ENCODE measurements around the gene G6PC2.
"Not testable (repeated sequence)": the region's sequence is repeated elsewhere in the genome, so short reads cannot be mapped to it uniquely, and the experiment has no call there.

The G6PC2 gene

DNA sequence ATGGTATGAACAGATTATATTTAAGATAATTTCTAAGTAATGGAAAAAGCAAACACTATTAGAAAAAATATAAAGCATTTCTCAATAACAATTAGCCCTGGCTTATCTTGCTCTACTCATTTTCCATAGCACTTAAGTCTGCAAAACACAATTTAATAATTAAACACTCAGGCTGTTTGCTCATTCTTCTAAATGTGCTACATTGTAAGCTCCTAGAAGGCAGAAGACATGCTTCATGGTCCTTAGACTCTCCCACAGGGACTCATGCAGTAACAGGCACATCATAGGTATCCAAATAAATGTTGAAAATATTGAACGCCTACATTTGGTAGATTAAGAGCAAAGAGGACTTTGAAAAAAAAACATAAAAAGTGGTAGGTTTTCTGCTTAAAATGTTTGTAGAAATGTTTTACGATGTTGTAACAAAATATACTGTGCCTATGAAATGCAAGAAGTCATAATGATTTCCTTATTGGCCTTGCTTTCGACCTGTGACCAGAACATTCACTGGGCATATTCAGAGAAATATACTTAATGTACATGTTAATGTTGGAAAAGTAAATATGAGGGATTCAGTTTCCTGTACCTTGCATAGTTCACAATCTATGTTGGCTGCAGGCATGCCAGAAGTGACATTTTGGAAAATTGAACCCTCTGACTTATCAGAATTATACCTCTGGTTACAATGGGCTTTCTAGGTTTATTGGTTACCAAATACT, 27.2 kb downstream of the G6PC2 start:
- Histone ChIP-seq H3K4me3 (ENCODE audit: low read depth, low read length) (no peak overlapping the region), H3K4me1 (ENCODE audit: control insufficient read depth, insufficient read depth, low read length, unreplicated experiment) (no peaks in the 10 kb centered on the region), H3K27me3 (ENCODE audit: insufficient read depth, low read length) (no peaks in the 10 kb centered on the region), H3K27ac (ENCODE audit: low read depth, low read length) (no peak overlapping the region), H2AFZ (ENCODE audit: low read length, unreplicated experiment) (no peak overlapping the region), H3K79me2 (ENCODE audit: control insufficient read depth, insufficient read depth, low read length, unreplicated experiment) (no peaks in the 10 kb centered on the region), H3K36me3 (ENCODE audit: insufficient read depth, low read length) (no peaks in the 10 kb centered on the region)

- no peaks in the 10 kb centered on the region for H3K79me2 ChIP-seq (ENCODE audit: control insufficient read depth, insufficient read depth, low read length, unreplicated experiment)
- no peaks in the 10 kb centered on the region for H3K4me1 ChIP-seq (ENCODE audit: control insufficient read depth, insufficient read depth, low read length, unreplicated experiment)
- H3K4me3 ChIP-seq (ENCODE audit: low read depth, low read length), result no peak overlapping the region
- H3K36me3 ChIP-seq (ENCODE audit: insufficient read depth, low read length), result no peaks in the 10 kb centered on the region
- H3K27ac ChIP-seq (ENCODE audit: low read depth, low read length), result no peak overlapping the region
- H2AFZ ChIP-seq (ENCODE audit: low read length, unreplicated experiment), result no peak overlapping the region
- H3K27me3 ChIP-seq (ENCODE audit: insufficient read depth, low read length), result no peaks in the 10 kb centered on the region
Measured at GRCh38 chr2:168929031-168929430, 27.9 kb downstream of the G6PC2 start.

- no peaks in the 10 kb centered on the region for H3K79me2 ChIP-seq (ENCODE audit: control insufficient read depth, insufficient read depth, low read length, unreplicated experiment)
- no peaks in the 10 kb centered on the region for H3K36me3 ChIP-seq (ENCODE audit: insufficient read depth, low read length)
- H2AFZ ChIP-seq (ENCODE audit: low read length, unreplicated experiment), result no peak overlapping the region
- no peak overlapping the region for H3K4me3 ChIP-seq (ENCODE audit: low read depth, low read length)
- peaks cover 7% of the 10 kb centered on the region for H3K4me1 ChIP-seq (ENCODE audit: control insufficient read depth, insufficient read depth, low read length, unreplicated experiment)
- no peak overlapping the region for H3K27ac ChIP-seq (ENCODE audit: low read depth, low read length)
- no peaks in the 10 kb centered on the region for H3K27me3 ChIP-seq (ENCODE audit: insufficient read depth, low read length)
Measured at GRCh38 chr2:168930242-168930641, 29.2 kb downstream of the G6PC2 start.

DNA sequence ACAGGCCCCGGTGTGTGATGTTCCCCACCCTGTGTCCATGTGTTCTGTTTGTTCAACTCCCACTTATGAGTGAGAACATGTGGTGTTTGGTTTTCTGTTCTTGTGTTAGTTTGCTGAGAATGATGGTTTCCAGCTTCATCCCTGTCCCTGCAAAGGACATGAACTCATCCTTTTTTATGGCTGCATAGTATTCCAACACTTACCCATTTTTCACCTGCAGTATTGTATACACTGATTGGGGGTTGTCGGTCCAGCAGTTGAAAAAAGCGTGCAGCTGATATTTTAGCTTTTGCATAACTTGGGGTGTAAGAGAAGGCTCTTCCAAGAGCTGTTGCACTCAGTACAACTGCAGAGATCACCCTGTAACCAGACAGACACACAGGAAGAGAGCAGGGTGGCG, 31.1 kb downstream of the G6PC2 start:
- H3K4me3 ChIP-seq (ENCODE audit: low read depth, low read length); H3K79me2 ChIP-seq (ENCODE audit: control insufficient read depth, insufficient read depth, low read length, unreplicated experiment); H3K27ac ChIP-seq (ENCODE audit: low read depth, low read length); H2AFZ ChIP-seq (ENCODE audit: low read length, unreplicated experiment); H3K27me3 ChIP-seq (ENCODE audit: insufficient read depth, low read length); H3K36me3 ChIP-seq (ENCODE audit: insufficient read depth, low read length): not testable (repeated sequence)
- H3K4me1 ChIP-seq (ENCODE audit: control insufficient read depth, insufficient read depth, low read length, unreplicated experiment), result peaks cover 11% of the 10 kb centered on the region

DNA sequence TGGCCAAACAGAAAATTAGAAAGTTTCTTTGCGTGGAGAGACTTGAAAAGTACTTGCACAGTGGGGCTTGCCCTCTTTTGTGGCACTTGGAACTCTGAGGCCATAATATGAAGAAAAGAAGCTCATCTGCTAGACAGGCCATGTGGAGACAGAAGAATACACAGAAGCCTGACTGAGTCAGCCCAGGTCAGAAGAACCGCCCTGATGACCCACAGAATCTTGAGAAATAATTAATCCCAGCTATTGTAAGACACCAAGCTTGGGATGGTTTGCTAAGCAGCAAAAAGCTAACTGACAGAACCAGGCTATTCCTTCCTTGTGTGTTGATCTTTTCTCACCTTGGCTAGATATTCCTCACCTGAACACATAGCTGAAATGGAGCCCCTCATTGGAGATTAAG, 33.7 kb downstream of the G6PC2 start:
- no peak overlapping the region for H3K4me3 ChIP-seq (ENCODE audit: low read depth, low read length)
- H2AFZ ChIP-seq (ENCODE audit: low read length, unreplicated experiment), result no peak overlapping the region
- H3K4me1 ChIP-seq (ENCODE audit: control insufficient read depth, insufficient read depth, low read length, unreplicated experiment), result peaks cover 11% of the 10 kb centered on the region
- no peaks in the 10 kb centered on the region for H3K27me3 ChIP-seq (ENCODE audit: insufficient read depth, low read length)
- no peaks in the 10 kb centered on the region for H3K79me2 ChIP-seq (ENCODE audit: control insufficient read depth, insufficient read depth, low read length, unreplicated experiment)
- H3K36me3 ChIP-seq (ENCODE audit: insufficient read depth, low read length), result no peaks in the 10 kb centered on the region
- H3K27ac ChIP-seq (ENCODE audit: low read depth, low read length), result no peak overlapping the region

- H3K4me3 ChIP-seq (ENCODE audit: low read depth, low read length), result no peak overlapping the region
- H3K4me1 ChIP-seq (ENCODE audit: control insufficient read depth, insufficient read depth, low read length, unreplicated experiment), result peaks cover 11% of the 10 kb centered on the region
- no peaks in the 10 kb centered on the region for H3K79me2 ChIP-seq (ENCODE audit: control insufficient read depth, insufficient read depth, low read length, unreplicated experiment)
- no peaks in the 10 kb centered on the region for H3K36me3 ChIP-seq (ENCODE audit: insufficient read depth, low read length)
- H3K27ac ChIP-seq (ENCODE audit: low read depth, low read length), result no peak overlapping the region
- H3K27me3 ChIP-seq (ENCODE audit: insufficient read depth, low read length), result no peaks in the 10 kb centered on the region
- peak overlapping the region; percentile 42 for H2AFZ ChIP-seq (ENCODE audit: low read length, unreplicated experiment)
Measured at GRCh38 chr2:168935810-168936581, 34.9 kb downstream of the G6PC2 start.

DNA sequence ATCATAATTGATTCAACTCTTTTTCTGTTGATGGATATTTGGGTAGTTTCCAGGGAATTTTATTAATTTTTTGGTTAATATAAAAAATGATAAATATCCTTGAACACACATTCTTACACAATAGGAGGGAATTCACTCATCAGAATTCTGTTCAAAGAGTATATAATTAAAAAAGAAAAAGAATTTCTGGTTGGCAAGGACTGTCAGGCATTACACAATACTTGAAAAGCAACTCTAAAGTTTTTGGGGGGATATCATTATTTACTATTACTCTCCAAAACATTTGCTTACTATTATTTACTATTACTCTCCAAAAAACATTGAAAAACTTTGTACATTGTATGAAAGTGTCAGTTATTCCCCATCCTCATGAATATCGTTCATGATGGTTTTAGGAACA, 38.0 kb downstream of the G6PC2 start:
- Histone ChIP-seq H3K36me3 (ENCODE audit: insufficient read depth, low read length) (no peaks in the 10 kb centered on the region), H2AFZ (ENCODE audit: low read length, unreplicated experiment) (no peak overlapping the region)

DNA sequence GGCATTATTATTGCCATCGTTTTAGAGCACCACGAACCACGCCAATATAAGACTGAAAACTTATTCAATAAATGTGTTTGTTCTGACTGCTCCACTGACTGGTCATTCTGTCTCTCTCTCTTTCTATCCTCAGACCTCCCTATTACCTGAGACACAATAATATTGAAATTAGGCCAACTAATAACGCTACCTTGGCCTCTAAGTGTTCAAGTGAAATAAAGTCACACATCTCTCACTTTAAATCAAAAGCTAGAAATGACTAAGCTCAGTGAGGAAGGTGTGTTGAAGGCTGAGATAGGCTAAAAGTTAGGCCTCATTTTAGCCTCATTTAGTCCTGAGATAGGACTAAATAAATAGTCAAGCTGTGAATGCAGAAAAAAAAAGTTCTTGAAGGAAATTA, 38.8 kb downstream of the G6PC2 start:
- H3K4me3 ChIP-seq (ENCODE audit: low read depth, low read length), result no peak overlapping the region
- H3K4me1 ChIP-seq (ENCODE audit: control insufficient read depth, insufficient read depth, low read length, unreplicated experiment), result peaks cover 8% of the 10 kb centered on the region
- H3K36me3 ChIP-seq (ENCODE audit: insufficient read depth, low read length), result no peaks in the 10 kb centered on the region
- no peaks in the 10 kb centered on the region for H3K27me3 ChIP-seq (ENCODE audit: insufficient read depth, low read length)
- no peak overlapping the region for H2AFZ ChIP-seq (ENCODE audit: low read length, unreplicated experiment)
- H3K79me2 ChIP-seq (ENCODE audit: control insufficient read depth, insufficient read depth, low read length, unreplicated experiment), result no peaks in the 10 kb centered on the region
- no peak overlapping the region for H3K27ac ChIP-seq (ENCODE audit: low read depth, low read length)

More for the DNA sequence above, 38.0 kb downstream of the G6PC2 start:
- H3K27ac ChIP-seq (ENCODE audit: low read depth, low read length), result no peak overlapping the region
- no peak overlapping the region for H3K4me3 ChIP-seq (ENCODE audit: low read depth, low read length)
- H3K4me1 ChIP-seq (ENCODE audit: control insufficient read depth, insufficient read depth, low read length, unreplicated experiment), result peaks cover 11% of the 10 kb centered on the region
- H3K79me2 ChIP-seq (ENCODE audit: control insufficient read depth, insufficient read depth, low read length, unreplicated experiment), result no peaks in the 10 kb centered on the region
- no peaks in the 10 kb centered on the region for H3K27me3 ChIP-seq (ENCODE audit: insufficient read depth, low read length)

GRCh38 chr2:168941297-168941696, 40.2 kb downstream of the G6PC2 start:
- no peak overlapping the region for H3K4me3 ChIP-seq (ENCODE audit: low read depth, low read length)
- no peaks in the 10 kb centered on the region for H3K4me1 ChIP-seq (ENCODE audit: control insufficient read depth, insufficient read depth, low read length, unreplicated experiment)
- H3K36me3 ChIP-seq (ENCODE audit: insufficient read depth, low read length), result no peaks in the 10 kb centered on the region
- H2AFZ ChIP-seq (ENCODE audit: low read length, unreplicated experiment), result no peak overlapping the region
- H3K79me2 ChIP-seq (ENCODE audit: control insufficient read depth, insufficient read depth, low read length, unreplicated experiment), result no peaks in the 10 kb centered on the region
- H3K27ac ChIP-seq (ENCODE audit: low read depth, low read length), result no peak overlapping the region
- H3K27me3 ChIP-seq (ENCODE audit: insufficient read depth, low read length), result no peaks in the 10 kb centered on the region

DNA sequence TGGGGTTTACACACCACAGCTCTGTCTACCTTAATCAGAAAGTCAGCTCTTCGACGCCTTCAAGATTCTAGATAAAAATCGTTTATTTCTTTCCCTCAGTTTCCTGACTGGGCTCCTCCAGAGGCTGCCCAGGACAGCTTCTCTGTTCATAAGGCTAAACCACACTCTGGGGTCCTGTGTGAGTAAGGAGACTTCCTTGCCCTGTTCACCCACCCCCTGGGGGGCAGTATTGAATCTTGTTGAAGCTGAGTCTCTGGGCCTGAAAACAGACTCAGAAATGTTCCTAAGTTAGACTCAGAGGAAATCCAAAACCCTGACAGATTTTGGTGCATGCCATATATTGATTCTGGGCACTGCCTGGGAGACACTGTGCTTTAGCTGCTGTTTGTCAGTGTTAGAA, 43.0 kb downstream of the G6PC2 start:
- no peaks in the 10 kb centered on the region for H3K36me3 ChIP-seq (ENCODE audit: insufficient read depth, low read length)
- H3K4me1 ChIP-seq (ENCODE audit: control insufficient read depth, insufficient read depth, low read length, unreplicated experiment), result no peaks in the 10 kb centered on the region
- H2AFZ ChIP-seq (ENCODE audit: low read length, unreplicated experiment), result no peak overlapping the region
- no peak overlapping the region for H3K4me3 ChIP-seq (ENCODE audit: low read depth, low read length)
- H3K27me3 ChIP-seq (ENCODE audit: insufficient read depth, low read length), result no peaks in the 10 kb centered on the region
- no peaks in the 10 kb centered on the region for H3K79me2 ChIP-seq (ENCODE audit: control insufficient read depth, insufficient read depth, low read length, unreplicated experiment)
- no peak overlapping the region for H3K27ac ChIP-seq (ENCODE audit: low read depth, low read length)

- H3K79me2 ChIP-seq (ENCODE audit: control insufficient read depth, insufficient read depth, low read length, unreplicated experiment), result no peaks in the 10 kb centered on the region
- H3K36me3 ChIP-seq (ENCODE audit: insufficient read depth, low read length), result no peaks in the 10 kb centered on the region
- H3K27ac ChIP-seq (ENCODE audit: low read depth, low read length), result no peak overlapping the region
- H2AFZ ChIP-seq (ENCODE audit: low read length, unreplicated experiment), result no peak overlapping the region
- no peaks in the 10 kb centered on the region for H3K4me1 ChIP-seq (ENCODE audit: control insufficient read depth, insufficient read depth, low read length, unreplicated experiment)
- no peak overlapping the region for H3K4me3 ChIP-seq (ENCODE audit: low read depth, low read length)
- H3K27me3 ChIP-seq (ENCODE audit: insufficient read depth, low read length), result no peaks in the 10 kb centered on the region
Measured at GRCh38 chr2:168945508-168945907, 44.4 kb downstream of the G6PC2 start.

Data from ACC112 (cell line).